ENCODE data around the gene MAP3K7CL. TPM values are rescaled to one million over a fixed set of nuclear protein-coding genes. Genes with fewer than 3 reads are reported as not detected.

MAP3K7CL gene
- total and polyA plus RNA-seq, 2 experiments from 2014 or later = 0.59 TPM; not detected in 1

DNA sequence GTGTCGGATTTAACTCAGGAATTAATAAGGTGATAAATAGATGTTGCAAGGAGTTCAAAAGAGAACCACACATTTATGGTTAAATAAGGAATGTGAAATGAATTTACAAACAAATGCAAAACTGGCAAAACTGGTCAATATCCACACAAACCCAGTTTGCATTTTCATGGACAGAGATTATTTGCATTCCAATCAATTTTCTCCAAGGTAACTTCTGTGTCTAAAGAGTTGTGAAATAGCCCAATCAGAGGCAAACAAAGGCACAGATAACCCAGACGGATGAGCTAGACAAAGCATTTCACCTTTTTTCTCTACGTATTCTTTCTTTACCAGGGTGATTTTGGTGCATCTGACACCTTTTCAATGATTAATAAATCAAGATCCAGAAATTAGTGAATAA is 63.9 kb downstream of the MAP3K7CL start:
- H3K79me2 ChIP-seq = no peaks in the 10 kb centered on the region
- H3K4me1 ChIP-seq (ENCODE audit: insufficient read depth) = peaks cover 19% of the 10 kb centered on the region
- no peaks in the 10 kb centered on the region for H3K9me3 ChIP-seq (ENCODE audit: low read depth)
- H2AFZ ChIP-seq = peak overlapping the region; percentile 45
- no peak for DNase-seq (ENCODE audit: low spot score)
- no peaks in the 10 kb centered on the region for H3K9me2 ChIP-seq (replicated peaks; ENCODE audit: insufficient read depth)
- peak overlapping the region; percentile 90 for H3K27ac ChIP-seq
- 67% methylated on average over 3 of the region's 3 CpGs for WGBS (ENCODE audit: low lambda C conversion rate, missing lambda C conversion rate)
- H4K20me1 ChIP-seq (ENCODE audit: insufficient read depth, poor library complexity, severe bottlenecking) = no peaks in the 10 kb centered on the region
- H3K4me2 ChIP-seq = peak overlapping the region; percentile 69
- H3K36me3 ChIP-seq (replicated peaks; ENCODE audit: insufficient read depth, low read depth) = no peaks in the 10 kb centered on the region
- H3K4me3 ChIP-seq = no peak overlapping the region
- no peaks in the 10 kb centered on the region for H3K27me3 ChIP-seq
- TF ChIP-seq, protein P1, sequence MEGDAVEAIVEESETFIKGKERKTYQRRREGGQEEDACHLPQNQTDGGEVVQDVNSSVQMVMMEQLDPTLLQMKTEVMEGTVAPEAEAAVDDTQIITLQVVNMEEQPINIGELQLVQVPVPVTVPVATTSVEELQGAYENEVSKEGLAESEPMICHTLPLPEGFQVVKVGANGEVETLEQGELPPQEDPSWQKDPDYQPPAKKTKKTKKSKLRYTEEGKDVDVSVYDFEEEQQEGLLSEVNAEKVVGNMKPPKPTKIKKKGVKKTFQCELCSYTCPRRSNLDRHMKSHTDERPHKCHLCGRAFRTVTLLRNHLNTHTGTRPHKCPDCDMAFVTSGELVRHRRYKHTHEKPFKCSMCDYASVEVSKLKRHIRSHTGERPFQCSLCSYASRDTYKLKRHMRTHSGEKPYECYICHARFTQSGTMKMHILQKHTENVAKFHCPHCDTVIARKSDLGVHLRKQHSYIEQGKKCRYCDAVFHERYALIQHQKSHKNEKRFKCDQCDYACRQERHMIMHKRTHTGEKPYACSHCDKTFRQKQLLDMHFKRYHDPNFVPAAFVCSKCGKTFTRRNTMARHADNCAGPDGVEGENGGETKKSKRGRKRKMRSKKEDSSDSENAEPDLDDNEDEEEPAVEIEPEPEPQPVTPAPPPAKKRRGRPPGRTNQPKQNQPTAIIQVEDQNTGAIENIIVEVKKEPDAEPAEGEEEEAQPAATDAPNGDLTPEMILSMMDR (IDR thresholded peaks at IDR 0.05; ENCODE audit: poor library complexity) = no peak
- TF ChIP-seq EZH2phosphoT487 (IDR thresholded peaks at IDR 0.05; ENCODE audit: low read depth, severe bottlenecking, unreplicated experiment) (no peak), EZH2 (IDR thresholded peaks at IDR 0.05; ENCODE audit: borderline replicate concordance) (no peak)

DNA sequence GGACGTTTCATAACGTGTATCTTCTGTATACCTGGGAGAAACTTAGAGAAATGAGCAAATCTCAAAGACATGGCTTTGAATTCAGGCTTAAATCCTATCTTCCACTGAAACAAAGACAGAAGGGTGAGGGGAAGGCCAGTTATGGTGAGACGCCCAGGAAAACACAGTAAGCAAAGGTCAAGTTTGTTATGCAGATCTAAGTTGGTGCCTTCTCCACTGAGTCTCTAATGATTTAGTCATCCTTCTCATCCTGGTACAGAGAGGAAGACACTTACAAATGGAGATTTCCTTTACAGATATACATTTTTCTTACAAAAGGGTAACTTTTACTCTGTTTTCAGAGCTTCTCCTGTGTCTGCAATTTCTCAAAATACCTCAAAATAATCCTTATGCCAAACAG is 64.4 kb downstream of the MAP3K7CL start:
- Histone ChIP-seq H3K27me3 (no peaks in the 10 kb centered on the region), H3K27ac (peak overlapping the region; percentile 90), H3K36me3 (replicated peaks; ENCODE audit: insufficient read depth, low read depth) (no peaks in the 10 kb centered on the region), H3K4me2 (peak overlapping the region; percentile 69), H3K4me3 (no peak overlapping the region), H4K20me1 (ENCODE audit: insufficient read depth, poor library complexity, severe bottlenecking) (no peaks in the 10 kb centered on the region), H2AFZ (peak overlapping the region; percentile 45), H3K4me1 (ENCODE audit: insufficient read depth) (peaks cover 19% of the 10 kb centered on the region), H3K9me2 (replicated peaks; ENCODE audit: insufficient read depth) (no peaks in the 10 kb centered on the region), H3K9me3 (ENCODE audit: low read depth) (no peaks in the 10 kb centered on the region), H3K79me2 (no peaks in the 10 kb centered on the region)
- 34% methylated on average over 3 of the region's 3 CpGs for WGBS (ENCODE audit: low lambda C conversion rate, missing lambda C conversion rate)
- DNase-seq (ENCODE audit: low spot score) = no peak
- TF ChIP-seq EZH2 (IDR thresholded peaks at IDR 0.05; ENCODE audit: borderline replicate concordance) (no peak), EZH2phosphoT487 (IDR thresholded peaks at IDR 0.05; ENCODE audit: low read depth, severe bottlenecking, unreplicated experiment) (no peak)
- TF ChIP-seq, protein P1 (IDR thresholded peaks at IDR 0.05; ENCODE audit: poor library complexity) = no peak

DNA sequence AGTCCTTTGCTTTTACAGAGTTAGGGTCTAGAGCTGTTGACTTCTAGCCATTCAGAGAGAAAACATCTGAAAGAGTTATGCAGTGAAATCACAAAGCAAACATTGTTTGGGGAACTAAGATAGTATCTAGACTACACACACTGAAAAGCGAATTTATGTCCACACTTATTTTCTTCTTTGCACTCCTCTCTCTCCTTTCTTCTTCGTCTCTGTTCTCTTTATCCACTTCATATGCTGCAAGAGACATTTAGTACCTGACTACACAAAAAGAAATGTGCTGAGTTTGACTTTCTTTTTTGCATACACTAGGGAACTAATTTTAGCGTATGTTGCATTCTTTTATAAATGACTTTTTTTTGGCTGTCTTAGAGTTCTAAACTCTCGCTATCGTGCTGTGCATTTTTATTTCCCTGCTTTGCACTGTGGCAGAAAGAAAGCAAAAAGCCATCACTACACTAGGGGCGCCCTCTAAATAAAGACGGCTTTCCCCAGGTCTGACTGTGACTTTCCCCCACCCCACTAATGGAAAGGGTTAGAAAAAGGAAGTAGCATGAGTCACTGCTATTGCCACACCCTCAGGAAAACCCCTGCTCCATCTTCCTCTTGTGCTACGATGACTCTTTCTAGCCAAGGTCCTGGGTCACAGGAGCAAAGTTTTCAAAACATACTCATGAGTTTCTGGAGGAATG is 65.7 kb downstream of the MAP3K7CL start:
- Histone ChIP-seq H3K36me3 (replicated peaks; ENCODE audit: insufficient read depth, low read depth) (no peaks in the 10 kb centered on the region), H2AFZ (no peak overlapping the region), H3K4me3 (no peak overlapping the region), H3K27ac (peak overlapping the region; percentile 90), H3K27me3 (no peaks in the 10 kb centered on the region), H4K20me1 (ENCODE audit: insufficient read depth, poor library complexity, severe bottlenecking) (no peaks in the 10 kb centered on the region), H3K9me2 (replicated peaks; ENCODE audit: insufficient read depth) (no peaks in the 10 kb centered on the region), H3K4me2 (peak overlapping the region; percentile 58), H3K79me2 (no peaks in the 10 kb centered on the region), H3K9me3 (ENCODE audit: low read depth) (no peaks in the 10 kb centered on the region), H3K4me1 (ENCODE audit: insufficient read depth) (peaks cover 19% of the 10 kb centered on the region)
- no peak for TF ChIP-seq EZH2 (IDR thresholded peaks at IDR 0.05; ENCODE audit: borderline replicate concordance)
- TF ChIP-seq, protein P1 (IDR thresholded peaks at IDR 0.05; ENCODE audit: poor library complexity) = peak; percentile 21
- peak; percentile 70 for DNase-seq (ENCODE audit: low spot score)
- 68% methylated on average over 8 of the region's 8 CpGs for WGBS (ENCODE audit: low lambda C conversion rate, missing lambda C conversion rate)
